GM23338 (cell line): Measurements from ENCODE around the gene CASK. TPM values are rescaled to one million over a fixed set of nuclear protein-coding genes. Genes with fewer than 3 reads are reported as not detected.

Experiments
- ATAC-seq: fragments of 200-7000 bp; cut with Tn5 transposase; 3 replicates; pipeline ENCODE4 v1.9.1; 2020
- DNase-seq: peaks from one replicate; pipeline ENCODE4 v3.0.0-alpha.2; 2015; ENCODE audit warnings: low spot score
- H2AFZ ChIP-seq: fragments of 200-600 bp; sonication (generic); 2 replicates; pipeline ENCODE4 v1.8.0; 2016; ENCODE audit warnings: antibody characterized with exemption, mild to moderate bottlenecking, moderate library complexity
- H3F3A ChIP-seq: fragments of 200-600 bp; sonication (generic); replicated peaks from 2 replicates; pipeline ENCODE4 v1.8.0; 2017; ENCODE audit warnings: antibody characterized with exemption, mixed run types, low read depth
- H3K27ac ChIP-seq: fragments of 200-600 bp; sonication (generic); 2 replicates; pipeline ENCODE4 v1.6.1; 2016; ENCODE audit warnings: low read depth
- H3K27me3 ChIP-seq: fragments of 200-600 bp; sonication (generic); 2 replicates; pipeline ENCODE4 v1.8.0; 2016; ENCODE audit warnings: mild to moderate bottlenecking, mixed run types, moderate library complexity; ENCODE audit not compliant: insufficient read depth
- H3K36me3 ChIP-seq: fragments of 200-600 bp; sonication (generic); 2 replicates; pipeline ENCODE4 v1.8.0; 2016; ENCODE audit warnings: mild to moderate bottlenecking; ENCODE audit not compliant: insufficient read depth
- H3K4me1 ChIP-seq: fragments of 200-600 bp; sonication (generic); 2 replicates; pipeline ENCODE4 v1.8.0; 2016; ENCODE audit warnings: mild to moderate bottlenecking, moderate library complexity; ENCODE audit not compliant: insufficient read depth
- H3K4me2 ChIP-seq: fragments of 200-600 bp; sonication (generic); 2 replicates; pipeline ENCODE4 v1.7.1; 2017; ENCODE audit warnings: mixed run types
- H3K4me3 ChIP-seq: fragments of 200-600 bp; sonication (generic); 2 replicates; pipeline ENCODE4 v1.6.1; 2016; ENCODE audit warnings: mixed run types
- H3K79me2 ChIP-seq: fragments of 200-600 bp; sonication (generic); replicated peaks from 2 replicates; pipeline ENCODE4 v1.8.0; 2017; ENCODE audit warnings: mild to moderate bottlenecking; ENCODE audit not compliant: insufficient read depth
- H3K9me2 ChIP-seq: fragments of 200-600 bp; sonication (generic); 2 replicates; pipeline ENCODE4 v1.8.0; 2017; ENCODE audit not compliant: insufficient read depth
- H4K20me1 ChIP-seq: fragments of 200-600 bp; sonication (generic); replicated peaks from 2 replicates; pipeline ENCODE4 v1.8.0; 2017; ENCODE audit warnings: mild to moderate bottlenecking; ENCODE audit not compliant: insufficient read depth
- H3K27ac Mint-ChIP-seq: 2 replicates; pipeline ENCODE4 v1.8.0; 2020; ENCODE audit warnings: inconsistent platforms, mild to moderate bottlenecking, moderate library complexity, mixed read lengths
- H3K27me3 Mint-ChIP-seq: 3 replicates; pipeline ENCODE4 v1.8.0; 2022; ENCODE audit warnings: low read depth, mild to moderate bottlenecking, moderate library complexity, mixed read lengths, inconsistent platforms; ENCODE audit not compliant: insufficient read depth, poor library complexity
- H3K36me3 Mint-ChIP-seq: 3 replicates; pipeline ENCODE4 v1.8.0; 2021; ENCODE audit warnings: low read depth, mild to moderate bottlenecking, inconsistent platforms, moderate library complexity, mixed read lengths
- H3K4me1 Mint-ChIP-seq: 3 replicates; pipeline ENCODE4 v1.8.0; 2020; ENCODE audit warnings: mild to moderate bottlenecking, inconsistent platforms, mixed read lengths
- H3K4me3 Mint-ChIP-seq: 3 replicates; pipeline ENCODE4 v1.8.0; 2021; ENCODE audit warnings: moderate library complexity, mild to moderate bottlenecking, inconsistent platforms, mixed read lengths
- H3K9me3 Mint-ChIP-seq: 3 replicates; pipeline ENCODE4 v1.8.0; 2020; ENCODE audit warnings: moderate library complexity, mild to moderate bottlenecking, inconsistent platforms, mixed read lengths
- CTCF ChIP-seq, 2 experiments: fragments of 200-600 bp in 1 of 2; sonication (generic) in 1 of 2; conservative IDR thresholded peaks; 2 replicates each; pipeline versions ENCODE4 v1.5.1 to v1.6.1; 2016 to 2017; ENCODE audit warnings: antibody characterized with exemption in 2 of 2, low read depth in 2 of 2, mild to moderate bottlenecking in 2 of 2, moderate library complexity in 1 of 2
- EZH2 ChIP-seq: fragments of 200-600 bp; sonication (generic); IDR thresholded peaks from one replicate; pipeline ENCODE4 v1.8.0; 2017; ENCODE audit warnings: antibody characterized with exemption, mild to moderate bottlenecking, low read depth; ENCODE audit not compliant: unreplicated experiment
- EZH2phosphoT487 ChIP-seq: fragments of 200-600 bp; sonication (generic); IDR thresholded peaks from one replicate; pipeline ENCODE4 v1.8.1; 2018; ENCODE audit warnings: antibody characterized with exemption; ENCODE audit not compliant: unreplicated experiment
- JUNB ChIP-seq: IDR thresholded peaks from one replicate; pipeline ENCODE4 v1.6.1; 2016; ENCODE audit warnings: antibody characterized with exemption; ENCODE audit not compliant: unreplicated experiment
- NANOG ChIP-seq: IDR thresholded peaks from 2 replicates; pipeline ENCODE4 v1.6.1; 2016; ENCODE audit warnings: antibody characterized with exemption, borderline replicate concordance
- REST ChIP-seq: IDR thresholded peaks from one replicate; pipeline ENCODE4 v1.6.1; 2018; ENCODE audit warnings: antibody characterized with exemption; ENCODE audit not compliant: unreplicated experiment
- STAT1 ChIP-seq: IDR thresholded peaks from one replicate; pipeline ENCODE4 v1.6.1; 2016; ENCODE audit warnings: antibody characterized with exemption; ENCODE audit not compliant: unreplicated experiment
- ZNF331 ChIP-seq: fragments of 250-450 bp; sonication (Bioruptor Pico); IDR thresholded peaks from 2 replicates; pipeline ENCODE4 v1.5.0; 2020; ENCODE audit warnings: low read depth, mild to moderate bottlenecking, moderate library complexity
- polyA plus RNA-seq: library from polyadenylated mRNA; unstranded; fragments of >200 nt; fragmentation: Nextera tagmentation; extraction: Ambion mirVana; gene quantifications from 2 replicates; pipeline ENCODE4 v1.2.1, GENCODE V29; 2016
- total RNA-seq: library from RNA; depleted of rRNA; stranded (reverse); fragments of >200 nt; shearing (Covaris generic); gene quantifications from 2 replicates; pipeline ENCODE4 v1.2.3, GENCODE V29; 2014
- TF ChIP-seq, protein P1 (sequence below): fragments of 250-450 bp; sonication (Bioruptor Pico); IDR thresholded peaks from 2 replicates; pipeline ENCODE4 v1.5.0; 2020; ENCODE audit warnings: mild to moderate bottlenecking, moderate library complexity

Gene CASK
- total and polyA plus RNA-seq, 2 experiments from 2014 or later: 15.3 to 44.4 TPM

DNA sequence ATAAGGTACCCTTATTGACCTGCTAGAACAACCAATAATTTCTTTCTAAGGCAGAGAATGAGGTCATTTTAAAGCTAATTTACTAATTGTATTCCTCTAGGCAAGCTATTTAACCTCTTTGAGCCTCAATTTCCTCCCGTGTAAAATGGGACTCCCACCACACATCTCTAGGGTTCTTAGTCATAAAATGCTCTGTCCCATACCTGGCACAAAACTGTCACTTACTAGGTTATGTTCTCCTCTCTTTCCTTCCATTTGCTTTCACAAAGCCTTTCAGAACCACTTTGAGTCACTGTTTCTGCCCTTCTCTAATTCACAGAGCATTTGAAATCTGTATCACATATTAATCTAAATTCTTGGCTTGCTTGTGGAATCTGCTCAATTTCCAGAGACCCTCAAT lies 201.8 kb downstream of the CASK start (continued):
- no peak for TF ChIP-seq REST
- no peak for TF ChIP-seq CTCF (conservative IDR thresholded peaks at IDR 0.05; ENCODE audit: low read depth in 2 of 2)
- no peak for TF ChIP-seq EZH2phosphoT487
- no peak for TF ChIP-seq STAT1
- no peak for TF ChIP-seq NANOG

- Histone ChIP-seq H3K27me3 (no peaks in the 10 kb centered on the region), H3K27ac (0 out of 2 replicates have a peak overlapping the region, but pooled peaks have one; percentile 66), H3K4me3 (no peak overlapping the region), H3K36me3 (no peaks in the 10 kb centered on the region), H3K4me1 (no peaks in the 10 kb centered on the region), H3K9me2 (no peaks in the 10 kb centered on the region), H4K20me1 (no peaks in the 10 kb centered on the region), H3F3A (no peaks in the 10 kb centered on the region), H3K4me2 (no peak overlapping the region), H2AFZ (no peak overlapping the region), H3K79me2 (no peaks in the 10 kb centered on the region)
- peaks cover 34% of the 10 kb centered on the region for H3K9me3 Mint-ChIP-seq
- DNase-seq (no peak), ATAC-seq (no peak)
- no peak overlapping the region for H3K27ac Mint-ChIP-seq
- H3K27me3 Mint-ChIP-seq: peaks cover 4% of the 10 kb centered on the region
- H3K4me1 Mint-ChIP-seq: no peaks in the 10 kb centered on the region
- H3K36me3 Mint-ChIP-seq: peaks cover 55% of the 10 kb centered on the region
- H3K4me3 Mint-ChIP-seq: no peak overlapping the region
- TF ChIP-seq ZNF331: no peak
- no peak for TF ChIP-seq NANOG
- no peak for TF ChIP-seq EZH2phosphoT487
- TF ChIP-seq EZH2: no peak
- no peak for TF ChIP-seq JUNB
- TF ChIP-seq, protein P1, sequence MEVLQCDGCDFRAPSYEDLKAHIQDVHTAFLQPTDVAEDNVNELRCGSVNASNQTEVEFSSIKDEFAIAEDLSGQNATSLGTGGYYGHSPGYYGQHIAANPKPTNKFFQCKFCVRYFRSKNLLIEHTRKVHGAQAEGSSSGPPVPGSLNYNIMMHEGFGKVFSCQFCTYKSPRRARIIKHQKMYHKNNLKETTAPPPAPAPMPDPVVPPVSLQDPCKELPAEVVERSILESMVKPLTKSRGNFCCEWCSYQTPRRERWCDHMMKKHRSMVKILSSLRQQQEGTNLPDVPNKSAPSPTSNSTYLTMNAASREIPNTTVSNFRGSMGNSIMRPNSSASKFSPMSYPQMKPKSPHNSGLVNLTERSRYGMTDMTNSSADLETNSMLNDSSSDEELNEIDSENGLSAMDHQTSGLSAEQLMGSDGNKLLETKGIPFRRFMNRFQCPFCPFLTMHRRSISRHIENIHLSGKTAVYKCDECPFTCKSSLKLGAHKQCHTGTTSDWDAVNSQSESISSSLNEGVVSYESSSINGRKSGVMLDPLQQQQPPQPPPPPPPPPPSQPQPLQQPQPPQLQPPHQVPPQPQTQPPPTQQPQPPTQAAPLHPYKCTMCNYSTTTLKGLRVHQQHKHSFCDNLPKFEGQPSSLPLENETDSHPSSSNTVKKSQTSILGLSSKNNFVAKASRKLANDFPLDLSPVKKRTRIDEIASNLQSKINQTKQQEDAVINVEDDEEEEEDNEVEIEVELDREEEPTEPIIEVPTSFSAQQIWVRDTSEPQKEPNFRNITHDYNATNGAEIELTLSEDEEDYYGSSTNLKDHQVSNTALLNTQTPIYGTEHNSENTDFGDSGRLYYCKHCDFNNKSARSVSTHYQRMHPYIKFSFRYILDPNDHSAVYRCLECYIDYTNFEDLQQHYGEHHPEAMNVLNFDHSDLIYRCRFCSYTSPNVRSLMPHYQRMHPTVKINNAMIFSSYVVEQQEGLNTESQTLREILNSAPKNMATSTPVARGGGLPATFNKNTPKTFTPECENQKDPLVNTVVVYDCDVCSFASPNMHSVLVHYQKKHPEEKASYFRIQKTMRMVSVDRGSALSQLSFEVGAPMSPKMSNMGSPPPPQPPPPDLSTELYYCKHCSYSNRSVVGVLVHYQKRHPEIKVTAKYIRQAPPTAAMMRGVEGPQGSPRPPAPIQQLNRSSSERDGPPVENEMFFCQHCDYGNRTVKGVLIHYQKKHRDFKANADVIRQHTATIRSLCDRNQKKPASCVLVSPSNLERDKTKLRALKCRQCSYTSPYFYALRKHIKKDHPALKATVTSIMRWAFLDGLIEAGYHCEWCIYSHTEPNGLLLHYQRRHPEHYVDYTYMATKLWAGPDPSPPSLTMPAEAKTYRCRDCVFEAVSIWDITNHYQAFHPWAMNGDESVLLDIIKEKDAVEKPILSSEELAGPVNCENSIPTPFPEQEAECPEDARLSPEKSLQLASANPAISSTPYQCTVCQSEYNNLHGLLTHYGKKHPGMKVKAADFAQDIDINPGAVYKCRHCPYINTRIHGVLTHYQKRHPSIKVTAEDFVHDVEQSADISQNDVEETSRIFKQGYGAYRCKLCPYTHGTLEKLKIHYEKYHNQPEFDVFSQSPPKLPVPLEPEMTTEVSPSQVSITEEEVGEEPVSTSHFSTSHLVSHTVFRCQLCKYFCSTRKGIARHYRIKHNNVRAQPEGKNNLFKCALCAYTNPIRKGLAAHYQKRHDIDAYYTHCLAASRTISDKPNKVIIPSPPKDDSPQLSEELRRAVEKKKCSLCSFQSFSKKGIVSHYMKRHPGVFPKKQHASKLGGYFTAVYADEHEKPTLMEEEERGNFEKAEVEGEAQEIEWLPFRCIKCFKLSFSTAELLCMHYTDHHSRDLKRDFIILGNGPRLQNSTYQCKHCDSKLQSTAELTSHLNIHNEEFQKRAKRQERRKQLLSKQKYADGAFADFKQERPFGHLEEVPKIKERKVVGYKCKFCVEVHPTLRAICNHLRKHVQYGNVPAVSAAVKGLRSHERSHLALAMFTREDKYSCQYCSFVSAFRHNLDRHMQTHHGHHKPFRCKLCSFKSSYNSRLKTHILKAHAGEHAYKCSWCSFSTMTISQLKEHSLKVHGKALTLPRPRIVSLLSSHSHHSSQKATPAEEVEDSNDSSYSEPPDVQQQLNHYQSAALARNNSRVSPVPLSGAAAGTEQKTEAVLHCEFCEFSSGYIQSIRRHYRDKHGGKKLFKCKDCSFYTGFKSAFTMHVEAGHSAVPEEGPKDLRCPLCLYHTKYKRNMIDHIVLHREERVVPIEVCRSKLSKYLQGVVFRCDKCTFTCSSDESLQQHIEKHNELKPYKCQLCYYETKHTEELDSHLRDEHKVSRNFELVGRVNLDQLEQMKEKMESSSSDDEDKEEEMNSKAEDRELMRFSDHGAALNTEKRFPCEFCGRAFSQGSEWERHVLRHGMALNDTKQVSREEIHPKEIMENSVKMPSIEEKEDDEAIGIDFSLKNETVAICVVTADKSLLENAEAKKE: no peak
Observed at GRCh38 chrX:41720125-41720779, 203.1 kb downstream of the CASK start.
